CD4-positive, CD25-positive, alpha-beta regulatory T cell (primary cell): ENCODE results near the gene HDAC1. TPM values are rescaled to one million over a fixed set of nuclear protein-coding genes. Genes with fewer than 3 reads are reported as not detected.

ENCODE experiments used
- ATAC-seq, 2 donors: fragments of 150-1000 bp; cut with Tn5 transposase; one replicate each; pipeline ENCODE4 v1.10.0; 2021; ENCODE audit warnings: low read depth in 2 of 2, moderate number of reproducible peaks in 2 of 2, moderate library complexity in 1 of 2
- DNase-seq, 3 donors: peaks; one replicate each; pipeline versions ENCODE4 v3.0.0 to v3.0.0-alpha.2; 2012 to 2022; ENCODE audit warnings: mixed read lengths in 1 of 3
- H3K27ac ChIP-seq: one replicate; pipeline ENCODE4 v1.7.0; 2013; ENCODE audit warnings: mild to moderate bottlenecking, low read length; ENCODE audit not compliant: insufficient read depth, poor library complexity, severe bottlenecking
- H3K27me3 ChIP-seq: one replicate; pipeline ENCODE4 v1.7.0; 2013; ENCODE audit warnings: low read length; ENCODE audit not compliant: control insufficient read depth, insufficient read depth
- H3K36me3 ChIP-seq: one replicate; pipeline ENCODE4 v1.7.0; 2013; ENCODE audit warnings: mild to moderate bottlenecking, low read length, moderate library complexity; ENCODE audit not compliant: control insufficient read depth, insufficient read depth
- H3K4me1 ChIP-seq: 2 replicates; pipeline ENCODE4 v1.7.0; 2013; ENCODE audit warnings: mild to moderate bottlenecking, low read length; ENCODE audit not compliant: insufficient read depth, control insufficient read depth, poor library complexity, severe bottlenecking
- H3K4me3 ChIP-seq: one replicate; pipeline ENCODE4 v1.7.0; 2013; ENCODE audit warnings: low read depth, mild to moderate bottlenecking, low read length, moderate library complexity
- H3K9me3 ChIP-seq, 2 experiments: 1 replicate in 1 of 2; 2 replicates in 1 of 2; pipeline ENCODE4 v1.7.0; 2013; ENCODE audit warnings: low read length in 2 of 2, mild to moderate bottlenecking in 1 of 2, moderate library complexity in 1 of 2; ENCODE audit not compliant: control insufficient read depth in 2 of 2
- H3K27ac Mint-ChIP-seq, 3 donors: one replicate each; pipeline ENCODE4 v1.8.0; 2020 to 2022; ENCODE audit warnings: mild to moderate bottlenecking in 3 of 3, mixed read lengths in 3 of 3, moderate library complexity in 2 of 3
- H3K27me3 Mint-ChIP-seq: one replicate; pipeline ENCODE4 v1.8.0; 2022; ENCODE audit warnings: mild to moderate bottlenecking, mixed read lengths
- H3K36me3 Mint-ChIP-seq: one replicate; pipeline ENCODE4 v1.8.0; 2020; ENCODE audit warnings: mixed read lengths
- H3K4me1 Mint-ChIP-seq, 4 donors: one replicate each; pipeline ENCODE4 v1.8.0; 2020 to 2022; ENCODE audit warnings: mixed read lengths in 4 of 4, mild to moderate bottlenecking in 1 of 4
- H3K4me3 Mint-ChIP-seq, 4 donors: one replicate each; pipeline ENCODE4 v1.8.0; 2020 to 2022; ENCODE audit warnings: mild to moderate bottlenecking in 4 of 4, mixed read lengths in 4 of 4, moderate library complexity in 3 of 4
- H3K9me3 Mint-ChIP-seq, 7 donors: one replicate each; pipeline ENCODE4 v1.8.0; 2020 to 2022; ENCODE audit warnings: mixed read lengths in 7 of 7, mild to moderate bottlenecking in 3 of 7, moderate library complexity in 2 of 7
- polyA plus RNA-seq, 4 donors: library from polyadenylated mRNA; unstranded; fragments of 300-500 nt; fragmentation: Illumina TruSeq; gene quantifications; one replicate each; pipeline ENCODE4 v1.2.3, GENCODE V29; 2021
- total RNA-seq: library from RNA; stranded (reverse); gene quantifications from one replicate; pipeline ENCODE4 v1.2.3, GENCODE V29; 2022

Gene HDAC1
- total and polyA plus RNA-seq, 5 donors from 2014 or later = 98.2 to 150 (median 145) TPM

DNA sequence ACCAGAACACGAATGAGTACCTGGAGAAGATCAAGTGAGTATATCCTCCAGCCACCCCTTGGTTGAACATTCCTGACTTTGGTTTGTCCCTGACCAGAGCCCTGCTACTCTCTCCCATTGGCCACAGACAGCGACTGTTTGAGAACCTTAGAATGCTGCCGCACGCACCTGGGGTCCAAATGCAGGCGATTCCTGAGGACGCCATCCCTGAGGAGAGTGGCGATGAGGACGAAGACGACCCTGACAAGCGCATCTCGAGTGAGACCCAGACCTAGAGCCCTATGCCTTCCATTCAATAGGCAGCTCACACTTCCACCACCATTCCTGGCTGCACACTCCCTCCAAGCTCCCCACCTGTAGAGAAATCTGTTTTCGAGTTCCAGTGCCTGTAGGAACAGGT lies 39.7 kb downstream of the HDAC1 start:
- peak overlapping the region in 1 of 4 donors; percentile 39 for H3K4me3 Mint-ChIP-seq
- Histone ChIP-seq H3K4me3 (no peak overlapping the region), H3K27me3 (no peaks in the 10 kb centered on the region), H3K36me3 (peaks cover 66% of the 10 kb centered on the region), H3K9me3 (no peaks in the 10 kb centered on the region), H3K27ac (no peak overlapping the region), H3K4me1 (peaks cover 19% of the 10 kb centered on the region)
- peaks cover 30% of the 10 kb centered on the region for H3K36me3 Mint-ChIP-seq
- ATAC-seq (no peak), DNase-seq (no peak)
- no peaks in the 10 kb centered on the region for H3K9me3 Mint-ChIP-seq
- peaks cover 0 to 22% (median 16%) of the 10 kb centered on the region in 4 donors for H3K4me1 Mint-ChIP-seq
- peaks cover 5% of the 10 kb centered on the region for H3K27me3 Mint-ChIP-seq
- H3K27ac Mint-ChIP-seq = peak overlapping the region in 1 of 3 donors; percentile 19

DNA sequence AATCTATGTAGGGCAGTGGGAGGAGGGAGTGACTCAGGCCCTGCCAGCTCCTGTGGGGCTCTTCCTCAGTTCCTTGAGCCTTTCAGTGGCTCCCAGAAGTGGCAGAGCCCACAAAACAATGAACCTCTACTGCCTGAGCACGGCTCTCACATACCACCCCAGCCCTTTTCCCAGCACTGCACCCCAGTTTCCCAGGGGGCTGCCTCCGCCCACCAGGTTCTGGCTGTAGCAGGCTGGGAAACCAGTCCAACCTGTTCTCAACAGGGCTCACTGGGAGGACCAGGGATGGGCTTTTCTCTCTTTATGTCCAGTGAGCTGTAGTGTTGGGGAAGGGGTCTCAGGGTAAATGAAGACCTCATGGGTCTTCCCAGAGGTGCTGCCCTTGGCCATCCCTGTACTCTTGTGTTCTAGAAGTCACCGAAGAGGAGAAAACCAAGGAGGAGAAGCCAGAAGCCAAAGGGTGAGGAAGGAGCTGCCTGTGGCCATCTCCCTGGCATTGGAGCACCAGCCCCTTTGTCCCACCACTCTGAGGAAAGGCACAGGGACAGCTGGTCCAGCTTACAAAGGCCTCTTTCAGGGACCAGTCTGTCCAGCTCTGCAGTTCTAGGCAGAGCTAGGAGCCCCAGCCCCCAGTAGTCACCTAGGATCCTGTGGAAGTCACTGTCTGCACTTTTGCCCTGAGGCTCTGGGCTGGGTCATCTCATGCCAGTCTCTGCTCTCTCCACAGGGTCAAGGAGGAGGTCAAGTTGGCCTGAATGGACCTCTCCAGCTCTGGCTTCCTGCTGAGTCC lies 40.6 kb downstream of the HDAC1 start:
- H3K4me3 ChIP-seq = no peak overlapping the region
- Mint-ChIP-seq H3K27me3 (peaks cover 5% of the 10 kb centered on the region), H3K36me3 (peaks cover 30% of the 10 kb centered on the region), H3K27ac (peak overlapping the region in 1 of 3 donors; percentile 71), H3K9me3 (no peaks in the 10 kb centered on the region), H3K4me3 (no peak overlapping the region), H3K4me1 (peaks cover 0 to 30% (median 19%) of the 10 kb centered on the region in 4 donors)
- H3K27ac ChIP-seq = peak overlapping the region; percentile 5
- DNase-seq (no peak), ATAC-seq (no peak)
- peaks cover 28% of the 10 kb centered on the region for H3K4me1 ChIP-seq
- no peaks in the 10 kb centered on the region for H3K9me3 ChIP-seq
- no peaks in the 10 kb centered on the region for H3K27me3 ChIP-seq
- peaks cover 58% of the 10 kb centered on the region for H3K36me3 ChIP-seq

DNA sequence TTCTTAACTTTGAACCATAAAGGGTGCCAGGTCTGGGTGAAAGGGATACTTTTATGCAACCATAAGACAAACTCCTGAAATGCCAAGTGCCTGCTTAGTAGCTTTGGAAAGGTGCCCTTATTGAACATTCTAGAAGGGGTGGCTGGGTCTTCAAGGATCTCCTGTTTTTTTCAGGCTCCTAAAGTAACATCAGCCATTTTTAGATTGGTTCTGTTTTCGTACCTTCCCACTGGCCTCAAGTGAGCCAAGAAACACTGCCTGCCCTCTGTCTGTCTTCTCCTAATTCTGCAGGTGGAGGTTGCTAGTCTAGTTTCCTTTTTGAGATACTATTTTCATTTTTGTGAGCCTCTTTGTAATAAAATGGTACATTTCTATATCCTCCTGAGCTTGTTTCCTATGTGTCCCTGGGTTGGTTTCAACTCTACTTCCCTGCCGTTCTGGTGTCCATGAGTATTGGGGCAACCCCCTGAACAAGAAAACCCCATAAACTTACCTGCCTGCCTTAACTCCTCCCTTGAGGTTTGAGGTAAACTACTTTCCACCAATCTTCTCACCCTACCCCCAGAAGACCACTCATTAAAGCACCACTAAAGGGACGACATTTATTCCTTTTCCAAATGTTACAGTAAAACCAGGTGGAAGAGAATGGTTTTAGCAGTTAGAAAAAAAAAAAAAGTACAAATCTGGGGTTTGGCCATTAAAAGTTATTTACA lies 41.5 kb downstream of the HDAC1 start:
- H3K4me3 ChIP-seq = no peak overlapping the region
- Mint-ChIP-seq H3K36me3 (peaks cover 28% of the 10 kb centered on the region), H3K27ac (peak overlapping the region; percentile 15 to 95 (median 57)), H3K27me3 (peaks cover 5% of the 10 kb centered on the region), H3K9me3 (no peaks in the 10 kb centered on the region), H3K4me3 (peak overlapping the region; percentile 62 to 90 (median 83)), H3K4me1 (peaks cover 0 to 35% (median 22%) of the 10 kb centered on the region in 4 donors)
- H3K9me3 ChIP-seq = no peaks in the 10 kb centered on the region
- no peak overlapping the region for H3K27ac ChIP-seq
- H3K27me3 ChIP-seq = no peaks in the 10 kb centered on the region
- H3K4me1 ChIP-seq = peaks cover 32% of the 10 kb centered on the region
- H3K36me3 ChIP-seq = peaks cover 49% of the 10 kb centered on the region
- ATAC-seq = no peak
- DNase-seq = no peak

DNA sequence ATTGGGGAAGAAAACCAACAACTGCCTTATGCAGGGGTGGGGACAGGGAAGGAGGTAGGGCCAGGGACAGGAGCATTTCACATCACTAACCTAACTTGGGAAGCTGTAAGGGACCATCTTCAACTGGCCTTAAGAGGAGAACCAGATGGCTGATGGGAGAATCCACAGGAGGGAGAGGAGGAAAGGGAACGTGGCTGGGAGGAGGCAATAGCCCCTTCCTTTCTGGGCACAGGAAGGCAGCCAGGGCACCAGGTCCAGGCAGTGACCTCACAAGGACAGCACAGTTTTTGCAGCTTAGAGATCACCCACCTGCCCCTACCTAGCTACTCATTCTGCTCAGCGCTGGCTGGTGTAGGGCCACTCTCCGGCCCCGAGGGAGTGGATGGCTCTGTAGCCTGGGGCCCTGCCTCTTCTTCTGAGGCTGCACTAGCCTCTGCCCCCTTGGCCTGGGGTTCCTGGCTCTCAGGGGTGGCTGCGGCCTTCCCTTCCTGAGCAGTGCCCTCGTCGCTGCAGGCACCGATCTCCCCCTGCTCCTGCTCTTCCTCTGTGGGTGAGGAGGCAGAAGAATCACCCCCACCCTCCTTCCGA lies 42.5 kb downstream of the HDAC1 start:
- peaks cover 40% of the 10 kb centered on the region for H3K36me3 ChIP-seq
- peaks cover 22% of the 10 kb centered on the region for H3K36me3 Mint-ChIP-seq
- ATAC-seq = no peak
- H3K27me3 ChIP-seq = no peaks in the 10 kb centered on the region
- H3K9me3 Mint-ChIP-seq = no peaks in the 10 kb centered on the region
- H3K4me1 Mint-ChIP-seq = peaks cover 0 to 38% (median 25%) of the 10 kb centered on the region in 4 donors
- H3K9me3 ChIP-seq = no peaks in the 10 kb centered on the region
- H3K27me3 Mint-ChIP-seq = peaks cover 5% of the 10 kb centered on the region
- H3K4me3 Mint-ChIP-seq = peak overlapping the region; percentile 89 to 93 (median 91)
- DNase-seq = no peak
- H3K4me1 ChIP-seq = peaks cover 32% of the 10 kb centered on the region
- H3K27ac ChIP-seq = no peak overlapping the region
- H3K4me3 ChIP-seq = no peak overlapping the region
- H3K27ac Mint-ChIP-seq = peak overlapping the region in 2 of 3 donors; percentile 73 to 91

DNA sequence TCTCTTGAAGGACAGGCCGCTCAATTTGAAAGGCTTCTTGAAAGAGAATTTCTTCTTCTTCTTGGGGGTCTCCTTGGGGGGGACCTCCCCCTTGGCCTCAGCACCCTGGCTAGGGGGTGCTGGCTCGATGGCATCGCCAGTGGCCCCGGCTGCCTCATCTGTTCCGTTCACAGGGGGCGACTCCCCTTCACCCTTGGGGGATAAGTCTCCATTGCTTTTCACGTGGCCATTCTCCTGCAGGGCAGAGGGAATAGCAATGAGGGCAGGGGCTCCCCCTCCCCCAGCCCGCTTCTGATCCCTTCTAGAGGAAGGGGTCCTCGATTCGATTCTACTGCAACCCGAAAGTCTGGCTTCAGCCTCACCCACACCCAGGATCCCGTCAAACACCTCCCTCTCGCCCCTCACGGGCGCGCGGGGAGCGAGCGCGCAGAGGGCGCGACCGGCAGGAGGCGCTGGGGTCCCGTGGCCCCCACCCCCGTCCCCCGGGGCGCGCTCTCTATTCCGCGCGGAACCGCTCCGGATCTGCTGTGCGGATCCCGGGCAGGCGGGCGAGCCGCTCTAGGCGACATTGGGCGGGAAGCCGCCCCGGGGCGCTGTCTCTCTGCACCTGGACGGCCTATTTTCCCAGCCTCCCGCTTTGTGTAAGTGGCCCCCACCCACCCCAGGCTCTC lies 43.1 kb downstream of the HDAC1 start:
- H3K4me1 ChIP-seq = peaks cover 32% of the 10 kb centered on the region
- Mint-ChIP-seq H3K4me3 (peak overlapping the region; percentile 84 to 93 (median 90)), H3K4me1 (peaks cover 0 to 34% (median 26%) of the 10 kb centered on the region in 4 donors), H3K36me3 (peaks cover 15% of the 10 kb centered on the region), H3K27me3 (peaks cover 5% of the 10 kb centered on the region), H3K9me3 (no peaks in the 10 kb centered on the region), H3K27ac (peak overlapping the region; percentile 73 to 91 (median 83))
- peak overlapping the region; percentile 15 for H3K4me3 ChIP-seq
- no peak overlapping the region for H3K27ac ChIP-seq
- H3K9me3 ChIP-seq = no peaks in the 10 kb centered on the region
- H3K27me3 ChIP-seq = no peaks in the 10 kb centered on the region
- peaks cover 33% of the 10 kb centered on the region for H3K36me3 ChIP-seq
- peak; percentile 57 to 61 for ATAC-seq
- peak; percentile 53 to 71 (median 55) for DNase-seq

DNA sequence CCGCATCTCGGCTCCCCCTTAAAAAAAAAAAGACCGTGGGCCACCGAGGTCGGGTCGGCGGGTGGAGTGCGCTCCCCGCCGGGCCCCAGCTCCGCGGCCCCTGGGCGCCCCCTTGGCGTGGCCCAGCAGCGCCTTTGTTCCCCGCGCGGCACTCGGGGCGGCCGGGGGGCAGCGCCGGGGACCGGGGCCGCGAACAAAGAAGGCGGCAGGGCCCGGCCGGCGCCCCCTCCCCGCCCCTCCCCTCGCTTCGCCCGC lies 43.6 kb downstream of the HDAC1 start:
- Histone ChIP-seq H3K9me3 (no peaks in the 10 kb centered on the region), H3K36me3 (peaks cover 29% of the 10 kb centered on the region), H3K4me3 (no peak overlapping the region), H3K27me3 (no peaks in the 10 kb centered on the region), H3K27ac (no peak overlapping the region), H3K4me1 (peaks cover 32% of the 10 kb centered on the region)
- Mint-ChIP-seq H3K36me3 (peaks cover 14% of the 10 kb centered on the region), H3K9me3 (no peaks in the 10 kb centered on the region), H3K27ac (no peak overlapping the region), H3K4me3 (peak overlapping the region in 2 of 4 donors; percentile 89 to 93), H3K27me3 (peaks cover 5% of the 10 kb centered on the region), H3K4me1 (peaks cover 0 to 34% (median 25%) of the 10 kb centered on the region in 4 donors)
- DNase-seq (no peak), ATAC-seq (peak; percentile 7 to 26)

DNA sequence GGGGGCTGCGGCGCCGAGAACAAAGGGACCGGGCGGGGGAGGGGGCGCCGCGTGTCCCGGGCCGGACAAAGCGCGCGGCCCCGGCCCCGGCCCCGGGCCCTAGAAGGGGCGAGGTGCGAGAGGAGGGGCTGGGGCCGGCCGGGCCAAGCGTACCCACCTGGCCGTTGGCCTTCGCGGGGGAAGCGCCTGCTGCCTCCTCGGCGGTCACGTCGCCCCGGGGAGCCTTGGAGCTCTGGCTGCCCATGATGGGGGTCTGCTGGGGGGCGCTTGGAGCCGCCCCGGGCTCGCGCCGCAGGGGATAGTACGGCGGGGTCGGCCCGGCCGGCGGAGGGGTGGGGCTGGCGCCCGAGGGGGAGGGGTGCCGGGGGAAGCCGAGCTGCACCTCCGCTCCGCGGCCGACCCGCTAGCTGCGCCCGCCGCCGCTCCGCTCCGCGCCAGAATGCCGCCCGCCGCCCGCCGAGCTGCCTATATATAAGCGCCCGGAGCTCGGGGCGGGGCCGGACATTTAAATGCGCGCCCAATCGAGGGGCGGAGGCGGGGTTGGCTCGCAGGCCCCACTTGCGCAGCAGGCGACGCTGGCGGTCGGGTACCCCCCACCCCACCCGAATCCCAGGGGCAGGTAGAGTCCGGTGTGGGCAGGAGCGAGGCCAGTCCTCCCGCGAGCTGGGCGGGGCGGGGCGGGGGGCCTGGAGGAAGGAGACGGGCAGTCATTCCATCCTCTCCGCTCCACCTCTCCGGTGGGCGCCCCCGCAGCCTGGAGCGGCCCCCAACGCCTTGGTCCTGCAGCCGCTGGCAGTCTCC lies 44.1 kb downstream of the HDAC1 start, which contains the start of gene MARCKSL1:
Gene MARCKSL1, minus strand, starts transcription at position 444 of the 801 bp plus-strand sequence. Its CDS starts 200 bp downstream, at position 244.
- Mint-ChIP-seq H3K4me1 (peaks cover 0 to 34% (median 25%) of the 10 kb centered on the region in 4 donors), H3K36me3 (peaks cover 10% of the 10 kb centered on the region), H3K27ac (peak within 1 kb of the TSS; percentile 73 to 91 (median 83)), H3K27me3 (peaks cover 5% of the 10 kb centered on the region), H3K4me3 (peak within 1 kb of the TSS; percentile 89 to 93 (median 90)), H3K9me3 (no peaks in the 10 kb centered on the region)
- no peaks in the 10 kb centered on the region for H3K27me3 ChIP-seq
- ATAC-seq (peak; percentile 61 to 65), DNase-seq (peak; percentile 80 to 85 (median 84))
- peak within 1 kb of the TSS; percentile 33 for H3K27ac ChIP-seq
- peak within 1 kb of the TSS; percentile 15 for H3K4me3 ChIP-seq
- peaks cover 24% of the 10 kb centered on the region for H3K36me3 ChIP-seq
- H3K9me3 ChIP-seq = no peaks in the 10 kb centered on the region
- peaks cover 32% of the 10 kb centered on the region for H3K4me1 ChIP-seq
